ENCODE measurements around the gene ZBTB33.

Gene ZBTB33

DNA sequence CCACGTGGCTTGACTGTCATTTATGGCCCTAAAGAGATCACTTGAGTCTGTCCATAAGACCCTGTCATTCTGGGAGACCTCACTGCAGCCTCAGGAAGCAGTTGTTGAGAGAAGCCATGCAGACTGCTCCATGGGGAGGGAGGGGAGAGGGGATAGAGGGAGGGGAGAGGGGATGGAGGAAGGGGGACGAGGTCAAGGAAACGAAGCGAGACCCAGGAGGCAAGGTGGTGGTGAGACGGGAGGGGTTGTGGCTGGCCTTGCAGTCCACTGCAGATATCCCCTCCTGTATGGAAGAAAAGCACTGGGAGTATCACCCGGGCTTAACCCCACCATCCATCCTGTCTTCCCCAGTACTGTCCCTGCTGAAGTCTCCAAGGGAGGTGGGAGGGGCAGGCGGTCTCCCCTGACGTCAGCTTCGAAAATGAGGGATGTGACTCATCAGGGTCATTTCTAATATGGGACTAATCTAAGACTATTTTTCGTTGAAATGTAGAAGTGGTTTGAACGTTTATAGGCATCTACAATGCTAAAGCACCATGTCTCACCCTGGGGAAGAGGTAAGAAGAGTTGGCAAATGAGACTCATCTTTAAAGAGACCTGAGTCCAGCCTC, 55.0 kb downstream of the ZBTB33 start:
- DNase-seq (ENCODE audit: low spot score), result no peak

DNA sequence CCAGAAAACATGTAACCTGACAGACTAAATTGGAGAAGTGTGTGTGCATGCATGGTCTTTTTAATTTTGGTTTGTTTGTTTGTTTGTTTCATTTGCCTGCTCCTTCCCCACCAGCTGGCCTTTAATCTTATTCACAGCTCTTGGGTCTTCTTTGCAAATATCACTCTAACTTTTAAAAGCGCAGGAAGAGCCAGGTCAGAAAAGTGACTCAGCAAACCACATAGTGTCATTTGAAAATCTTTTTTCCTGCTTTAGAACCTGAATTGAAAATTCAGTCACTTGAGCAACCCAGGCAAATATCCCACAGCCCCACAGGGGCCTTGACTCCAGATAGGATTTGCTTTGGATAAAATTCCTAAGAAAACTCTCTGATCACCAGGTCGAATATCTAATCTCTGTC, 56.0 kb downstream of the ZBTB33 start:
- no peak for DNase-seq (ENCODE audit: low spot score)

All from Ammon's horn (tissue), 1 donor.